NT2/D1 (cell line): Measurements from ENCODE around the gene NRXN2.

ENCODE experiments used
- SUZ12 ChIP-seq: IDR thresholded peaks from 2 replicates; pipeline ENCODE4 v1.6.1; 2011; ENCODE audit not compliant: insufficient read length, insufficient read depth; ENCODE audit errors: extremely low read depth
- YY1 ChIP-seq: IDR thresholded peaks from 2 replicates; pipeline ENCODE4 v1.6.1; 2011; ENCODE audit not compliant: insufficient read length, insufficient read depth
- ZNF274 ChIP-seq: IDR thresholded peaks from 2 replicates; pipeline ENCODE4 v1.6.1; 2011; ENCODE audit warnings: mild to moderate bottlenecking, low read depth, low read length

GRCh38 chr11:64628596-64628995 lies 94.4 kb downstream of the NRXN2 start:
- TF ChIP-seq YY1 = no peak
- no peak for TF ChIP-seq ZNF274
- no peak for TF ChIP-seq SUZ12
